Thyroid gland (tissue), 4 donors: Measurements from ENCODE around the gene UGP2.

Experiments used
- POLR2A ChIP-seq, 2 donors: fragments of 450-650 bp; IDR thresholded peaks; one replicate each; pipeline ENCODE4 v1.6.1; 2017; ENCODE audit warnings: antibody characterized with exemption in 2 of 2, mild to moderate bottlenecking in 2 of 2, moderate library complexity in 1 of 2
- TF ChIP-seq, protein P1 (sequence below), 6 experiments: fragments of 200-600 bp in 3 of 6; fragments of 450-650 bp in 3 of 6; sonication (generic) in 3 of 6; IDR thresholded peaks; one replicate each; pipeline ENCODE4 v1.5.1; 2016 to 2019; ENCODE audit warnings: antibody characterized with exemption in 6 of 6, mild to moderate bottlenecking in 2 of 6, inconsistent platforms in 1 of 6, moderate library complexity in 1 of 6

DNA sequence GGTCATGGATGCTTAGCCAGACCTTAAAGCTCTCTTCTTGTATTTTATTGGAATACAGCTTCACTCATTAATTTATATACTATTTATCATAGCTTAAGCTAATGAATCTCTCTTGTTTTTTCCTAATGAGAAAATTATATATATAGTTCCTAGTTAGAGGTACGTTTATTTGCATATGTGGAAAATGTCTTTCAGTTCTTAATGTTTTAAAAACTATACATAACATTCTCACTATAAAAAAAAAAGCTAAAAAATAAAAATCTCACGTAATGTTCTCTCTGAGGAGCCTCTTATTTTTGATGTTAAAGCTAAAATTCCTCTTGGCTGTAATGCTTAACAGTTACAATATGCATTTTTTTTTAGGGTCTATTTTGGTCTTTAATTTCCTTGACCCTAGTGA lies 16.6 kb downstream of the UGP2 start:
- TF ChIP-seq, protein P1, sequence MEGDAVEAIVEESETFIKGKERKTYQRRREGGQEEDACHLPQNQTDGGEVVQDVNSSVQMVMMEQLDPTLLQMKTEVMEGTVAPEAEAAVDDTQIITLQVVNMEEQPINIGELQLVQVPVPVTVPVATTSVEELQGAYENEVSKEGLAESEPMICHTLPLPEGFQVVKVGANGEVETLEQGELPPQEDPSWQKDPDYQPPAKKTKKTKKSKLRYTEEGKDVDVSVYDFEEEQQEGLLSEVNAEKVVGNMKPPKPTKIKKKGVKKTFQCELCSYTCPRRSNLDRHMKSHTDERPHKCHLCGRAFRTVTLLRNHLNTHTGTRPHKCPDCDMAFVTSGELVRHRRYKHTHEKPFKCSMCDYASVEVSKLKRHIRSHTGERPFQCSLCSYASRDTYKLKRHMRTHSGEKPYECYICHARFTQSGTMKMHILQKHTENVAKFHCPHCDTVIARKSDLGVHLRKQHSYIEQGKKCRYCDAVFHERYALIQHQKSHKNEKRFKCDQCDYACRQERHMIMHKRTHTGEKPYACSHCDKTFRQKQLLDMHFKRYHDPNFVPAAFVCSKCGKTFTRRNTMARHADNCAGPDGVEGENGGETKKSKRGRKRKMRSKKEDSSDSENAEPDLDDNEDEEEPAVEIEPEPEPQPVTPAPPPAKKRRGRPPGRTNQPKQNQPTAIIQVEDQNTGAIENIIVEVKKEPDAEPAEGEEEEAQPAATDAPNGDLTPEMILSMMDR (IDR thresholded peaks at IDR 0.05): no peak
- no peak for TF ChIP-seq POLR2A (IDR thresholded peaks at IDR 0.05)
